Glutamatergic neuron (in vitro differentiated cells): ENCODE results near the gene APC2. TPM values are rescaled to one million over a fixed set of nuclear protein-coding genes. Genes with fewer than 3 reads are reported as not detected.

Experiments
- DNase-seq: peaks from one replicate; pipeline ENCODE4 v3.0.0; 2022
- H3K27ac Mint-ChIP-seq: one replicate; pipeline ENCODE4 v1.8.0; 2020; ENCODE audit warnings: mild to moderate bottlenecking, mixed read lengths, inconsistent platforms; ENCODE audit not compliant: unreplicated experiment
- H3K27me3 Mint-ChIP-seq: one replicate; pipeline ENCODE4 v1.8.0; 2020; ENCODE audit warnings: mild to moderate bottlenecking, moderate library complexity, mixed read lengths, inconsistent platforms; ENCODE audit not compliant: unreplicated experiment
- H3K36me3 Mint-ChIP-seq: one replicate; pipeline ENCODE4 v1.8.0; 2020; ENCODE audit warnings: mild to moderate bottlenecking, mixed read lengths, inconsistent platforms; ENCODE audit not compliant: unreplicated experiment
- H3K4me1 Mint-ChIP-seq: one replicate; pipeline ENCODE4 v1.8.0; 2020; ENCODE audit warnings: mild to moderate bottlenecking, low read depth, mixed read lengths, inconsistent platforms; ENCODE audit not compliant: unreplicated experiment
- H3K4me3 Mint-ChIP-seq: one replicate; pipeline ENCODE4 v1.8.0; 2020; ENCODE audit warnings: mild to moderate bottlenecking, mixed read lengths, inconsistent platforms; ENCODE audit not compliant: unreplicated experiment
- H3K9me3 Mint-ChIP-seq: one replicate; pipeline ENCODE4 v1.8.0; 2020; ENCODE audit warnings: mild to moderate bottlenecking, moderate library complexity, mixed read lengths, inconsistent platforms; ENCODE audit not compliant: unreplicated experiment
- CTCF ChIP-seq: fragments of 200-600 bp; sonication (generic); IDR thresholded peaks from one replicate; pipeline ENCODE4 v1.5.0; 2021; ENCODE audit not compliant: partially characterized antibody, unreplicated experiment
- total RNA-seq: library from RNA; stranded (reverse); fragmentation: NEBNext Ultra II Directional; extraction: Animal tissue kit (Norgen Biotek cat#: 25700); gene quantifications from one replicate; pipeline ENCODE4 v1.2.1, GENCODE V29; 2021; ENCODE audit not compliant: unreplicated experiment

The APC2 gene
- total RNA-seq, 1 donor from 2014 or later = 371 TPM

- Mint-ChIP-seq H3K9me3 (peaks cover 13% of the 10 kb centered on the region), H3K27ac (no peak overlapping the region), H3K4me3 (no peak overlapping the region), H3K4me1 (peaks cover 3% of the 10 kb centered on the region), H3K27me3 (peaks cover 18% of the 10 kb centered on the region), H3K36me3 (peaks cover 7% of the 10 kb centered on the region)
- TF ChIP-seq CTCF = no peak
- no peak for DNase-seq
Measured at GRCh38 chr19:1520203-1520780, 70.4 kb downstream of the APC2 start.

DNA sequence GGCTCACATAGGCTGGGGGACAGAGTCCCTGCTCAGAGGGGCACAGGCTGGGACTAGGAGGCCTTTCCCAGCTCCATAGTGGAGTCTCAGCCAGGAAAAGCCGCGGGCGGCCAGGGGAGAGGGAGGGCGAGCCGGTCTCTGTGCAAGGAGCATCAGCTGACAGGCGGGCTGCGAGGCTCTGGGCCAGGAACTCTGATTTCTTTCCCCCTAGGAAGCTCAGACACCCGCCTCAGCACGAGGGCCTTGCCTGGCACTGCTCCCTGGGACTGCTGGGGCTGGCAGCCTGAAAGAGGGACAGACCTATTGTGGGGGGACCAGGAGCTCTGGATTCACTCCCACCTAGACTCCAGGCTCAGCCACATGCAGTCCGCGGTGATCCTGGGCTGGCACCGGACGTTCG, 71.7 kb downstream of the APC2 start:
- no peak for DNase-seq
- H3K4me3 Mint-ChIP-seq = no peak overlapping the region
- peaks cover 15% of the 10 kb centered on the region for H3K9me3 Mint-ChIP-seq
- peaks cover 21% of the 10 kb centered on the region for H3K27me3 Mint-ChIP-seq
- H3K4me1 Mint-ChIP-seq = peaks cover 3% of the 10 kb centered on the region
- peaks cover 7% of the 10 kb centered on the region for H3K36me3 Mint-ChIP-seq
- H3K27ac Mint-ChIP-seq = no peak overlapping the region
- TF ChIP-seq CTCF = no peak

- peaks cover 22% of the 10 kb centered on the region for H3K27me3 Mint-ChIP-seq
- DNase-seq = no peak
- H3K4me3 Mint-ChIP-seq = no peak overlapping the region
- peaks cover 3% of the 10 kb centered on the region for H3K4me1 Mint-ChIP-seq
- H3K9me3 Mint-ChIP-seq = peaks cover 16% of the 10 kb centered on the region
- TF ChIP-seq CTCF = no peak
- no peak overlapping the region for H3K27ac Mint-ChIP-seq
- peaks cover 7% of the 10 kb centered on the region for H3K36me3 Mint-ChIP-seq
Measured at GRCh38 chr19:1522061-1522460, 72.1 kb downstream of the APC2 start.

- Mint-ChIP-seq H3K27me3 (peaks cover 24% of the 10 kb centered on the region), H3K9me3 (peaks cover 18% of the 10 kb centered on the region), H3K27ac (no peak overlapping the region), H3K4me3 (no peak overlapping the region), H3K36me3 (peaks cover 7% of the 10 kb centered on the region), H3K4me1 (peaks cover 3% of the 10 kb centered on the region)
- no peak for DNase-seq
- no peak for TF ChIP-seq CTCF
Measured at GRCh38 chr19:1522838-1523237, 72.9 kb downstream of the APC2 start.

Other genes with a start within 250 kb of the APC2 start
- gene STK11, start 244.3 kb upstream of the APC2 start, total RNA-seq = 48.2 TPM
- 74.7 TPM for gene CBARP, start 212.1 kb upstream of the APC2 start, total RNA-seq
- 129 TPM for gene ATP5F1D, start 208.4 kb upstream of the APC2 start, total RNA-seq
- 325 TPM for gene MIDN, start 201.5 kb upstream of the APC2 start, total RNA-seq
- 341 TPM for gene CIRBP, start 180.8 kb upstream of the APC2 start, total RNA-seq
- 17.3 TPM for gene FAM174C, start 174.6 kb upstream of the APC2 start, total RNA-seq
- gene EFNA2, start 164.2 kb upstream of the APC2 start, total RNA-seq = 61.4 TPM
- gene NDUFS7, start 66.2 kb upstream of the APC2 start, total RNA-seq = 123 TPM
- 17.9 TPM for gene GAMT, start 48.6 kb upstream of the APC2 start, total RNA-seq
- gene DAZAP1, start 42.5 kb upstream of the APC2 start, total RNA-seq = 135 TPM
- gene RPS15, start 11.7 kb upstream of the APC2 start, total RNA-seq = 603 TPM
- 29.2 TPM for gene C19orf25, start 29.1 kb downstream of the APC2 start, total RNA-seq
- gene PCSK4, start 40.2 kb downstream of the APC2 start, total RNA-seq = 21.2 TPM
- 21.5 TPM for gene REEP6, start 41.1 kb downstream of the APC2 start, total RNA-seq
- gene ADAMTSL5, start 62.9 kb downstream of the APC2 start, total RNA-seq = 0.83 TPM
- 0.69 TPM for gene PLK5, start 74.0 kb downstream of the APC2 start, total RNA-seq
- gene MEX3D, start 118.2 kb downstream of the APC2 start, total RNA-seq = 96.7 TPM
- gene MBD3, start 142.7 kb downstream of the APC2 start, total RNA-seq = 106 TPM
- 204 TPM for gene UQCR11, start 155.3 kb downstream of the APC2 start, total RNA-seq
- gene TCF3, start 202.5 kb downstream of the APC2 start, total RNA-seq = 249 TPM